ENCODE results near the gene PET100.

Gene PET100

GRCh38 chr19:7605490-7606222 lies 23.9 kb upstream of the PET100 start:
- H3K9me2 ChIP-seq (replicated peaks; ENCODE audit: control insufficient read depth, low read length): no peaks in the 10 kb centered on the region
- H3F3A ChIP-seq (ENCODE audit: control insufficient read depth, insufficient read depth): no peaks in the 10 kb centered on the region
- H3K4me1 ChIP-seq (ENCODE audit: control insufficient read depth, low read length): no peaks in the 10 kb centered on the region
- H4K20me1 ChIP-seq (ENCODE audit: control insufficient read depth, insufficient read depth, low read depth, low read length): no peaks in the 10 kb centered on the region
- H3K27me3 ChIP-seq (ENCODE audit: control insufficient read depth, low read length): no peaks in the 10 kb centered on the region
- no peaks in the 10 kb centered on the region for H3K9me3 ChIP-seq (ENCODE audit: control insufficient read depth, insufficient read depth, low read length)
- no peak overlapping the region for H3K27ac ChIP-seq (ENCODE audit: low read depth, low read length)
- H3K4me3 ChIP-seq (ENCODE audit: low read length): no peak overlapping the region
- no peaks in the 10 kb centered on the region for H3K36me3 ChIP-seq (ENCODE audit: control insufficient read depth, low read length)
- TF ChIP-seq EZH2phosphoT487 (IDR thresholded peaks at IDR 0.05; ENCODE audit: borderline replicate concordance, low read length) (no peak), CTCF (IDR thresholded peaks at IDR 0.05; ENCODE audit: low read depth, low read length, poor library complexity, severe bottlenecking) (no peak)
- no peak overlapping the region for H3K4me2 ChIP-seq (ENCODE audit: low read length)
- H3K79me2 ChIP-seq (ENCODE audit: control insufficient read depth, low read length): no peaks in the 10 kb centered on the region

GRCh38 chr19:7606289-7606688 lies 23.3 kb upstream of the PET100 start:
- Histone ChIP-seq H3K27ac (ENCODE audit: low read depth, low read length) (no peak overlapping the region), H3K4me2 (ENCODE audit: low read length) (no peak overlapping the region), H3K36me3 (ENCODE audit: control insufficient read depth, low read length) (no peaks in the 10 kb centered on the region), H3K4me1 (ENCODE audit: control insufficient read depth, low read length) (no peaks in the 10 kb centered on the region), H3F3A (ENCODE audit: control insufficient read depth, insufficient read depth) (no peaks in the 10 kb centered on the region), H3K9me2 (replicated peaks; ENCODE audit: control insufficient read depth, low read length) (no peaks in the 10 kb centered on the region), H3K4me3 (ENCODE audit: low read length) (no peak overlapping the region), H3K9me3 (ENCODE audit: control insufficient read depth, insufficient read depth, low read length) (no peaks in the 10 kb centered on the region), H3K27me3 (ENCODE audit: control insufficient read depth, low read length) (no peaks in the 10 kb centered on the region), H3K79me2 (ENCODE audit: control insufficient read depth, low read length) (no peaks in the 10 kb centered on the region), H4K20me1 (ENCODE audit: control insufficient read depth, insufficient read depth, low read depth, low read length) (no peaks in the 10 kb centered on the region)
- TF ChIP-seq EZH2phosphoT487 (IDR thresholded peaks at IDR 0.05; ENCODE audit: borderline replicate concordance, low read length) (no peak), CTCF (IDR thresholded peaks at IDR 0.05; ENCODE audit: low read depth, low read length, poor library complexity, severe bottlenecking) (no peak)

- Histone ChIP-seq H3K36me3 (ENCODE audit: control insufficient read depth, low read length) (no peaks in the 10 kb centered on the region), H3K9me3 (ENCODE audit: control insufficient read depth, insufficient read depth, low read length) (no peaks in the 10 kb centered on the region), H3F3A (ENCODE audit: control insufficient read depth, insufficient read depth) (no peaks in the 10 kb centered on the region), H3K4me1 (ENCODE audit: control insufficient read depth, low read length) (no peaks in the 10 kb centered on the region), H3K4me2 (ENCODE audit: low read length) (no peak overlapping the region), H3K27me3 (ENCODE audit: control insufficient read depth, low read length) (no peaks in the 10 kb centered on the region), H3K79me2 (ENCODE audit: control insufficient read depth, low read length) (no peaks in the 10 kb centered on the region), H3K4me3 (ENCODE audit: low read length) (no peak overlapping the region), H3K9me2 (replicated peaks; ENCODE audit: control insufficient read depth, low read length) (no peaks in the 10 kb centered on the region), H3K27ac (ENCODE audit: low read depth, low read length) (no peak overlapping the region), H4K20me1 (ENCODE audit: control insufficient read depth, insufficient read depth, low read depth, low read length) (no peaks in the 10 kb centered on the region)
- no peak for TF ChIP-seq EZH2phosphoT487 (IDR thresholded peaks at IDR 0.05; ENCODE audit: borderline replicate concordance, low read length)
- TF ChIP-seq CTCF (IDR thresholded peaks at IDR 0.05; ENCODE audit: low read depth, low read length, poor library complexity, severe bottlenecking): no peak
Observed at GRCh38 chr19:7607212-7607873, 22.2 kb upstream of the PET100 start.
